Osteocyte (in vitro differentiated cells): Measurements from ENCODE around the gene INPP5D. TPM values are rescaled to one million over a fixed set of nuclear protein-coding genes. Genes with fewer than 3 reads are reported as not detected.

Experiments
- DNase-seq: peaks from one replicate; pipeline ENCODE4 v3.0.0; 2021; ENCODE audit warnings: mixed read lengths; ENCODE audit not compliant: unreplicated experiment; ENCODE audit errors: extremely low spot score
- H3K27ac Mint-ChIP-seq: one replicate; pipeline ENCODE4 v1.8.0; 2021; ENCODE audit warnings: mild to moderate bottlenecking, mixed read lengths; ENCODE audit not compliant: unreplicated experiment
- H3K27me3 Mint-ChIP-seq: one replicate; pipeline ENCODE4 v1.8.0; 2021; ENCODE audit warnings: mixed read lengths; ENCODE audit not compliant: unreplicated experiment
- H3K36me3 Mint-ChIP-seq: one replicate; pipeline ENCODE4 v1.8.0; 2021; ENCODE audit warnings: mixed read lengths; ENCODE audit not compliant: unreplicated experiment
- H3K4me1 Mint-ChIP-seq: one replicate; pipeline ENCODE4 v1.8.0; 2021; ENCODE audit warnings: mixed read lengths; ENCODE audit not compliant: unreplicated experiment
- H3K4me3 Mint-ChIP-seq: one replicate; pipeline ENCODE4 v1.8.0; 2021; ENCODE audit warnings: mild to moderate bottlenecking, moderate library complexity, mixed read lengths; ENCODE audit not compliant: unreplicated experiment
- H3K9me3 Mint-ChIP-seq: one replicate; pipeline ENCODE4 v1.8.0; 2021; ENCODE audit warnings: mixed read lengths; ENCODE audit not compliant: unreplicated experiment
- total RNA-seq: library from RNA; stranded (reverse); gene quantifications from 2 replicates; pipeline ENCODE4 v1.2.1, GENCODE V29; 2021
- TF ChIP-seq, protein P1 (sequence below): fragments of 200-600 bp; sonication (generic); IDR thresholded peaks from 2 replicates; pipeline ENCODE4 v1.5.0; 2021; ENCODE audit warnings: antibody characterized with exemption, mild to moderate bottlenecking, moderate library complexity

The INPP5D gene
- total RNA-seq, 1 donor from 2014 or later, result 0.40 TPM

DNA sequence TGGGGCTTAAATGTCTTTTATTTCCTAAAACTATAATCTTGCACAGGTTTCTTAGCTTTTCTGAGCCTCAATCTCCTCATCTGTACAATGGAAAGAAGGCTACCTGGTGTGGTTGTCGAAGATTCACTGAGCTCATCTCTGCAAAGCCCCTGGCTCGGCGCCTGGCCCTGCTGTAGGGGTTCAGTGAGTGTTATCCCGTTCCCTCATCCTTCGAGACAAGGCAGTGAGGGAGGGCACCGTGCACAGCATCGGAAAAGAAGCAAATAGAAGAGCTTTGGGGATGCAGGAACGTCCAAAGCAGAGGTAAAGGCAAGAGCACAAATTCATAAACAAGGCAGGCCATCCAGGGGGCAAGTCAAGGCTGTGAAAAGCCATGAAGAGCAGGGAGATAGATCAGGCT lies 150.1 kb downstream of the INPP5D start:
- no peaks in the 10 kb centered on the region for H3K27me3 Mint-ChIP-seq
- no peak overlapping the region for H3K4me3 Mint-ChIP-seq
- peaks cover 31% of the 10 kb centered on the region for H3K4me1 Mint-ChIP-seq
- H3K27ac Mint-ChIP-seq, result no peak overlapping the region
- H3K9me3 Mint-ChIP-seq, result no peaks in the 10 kb centered on the region
- TF ChIP-seq, protein P1, sequence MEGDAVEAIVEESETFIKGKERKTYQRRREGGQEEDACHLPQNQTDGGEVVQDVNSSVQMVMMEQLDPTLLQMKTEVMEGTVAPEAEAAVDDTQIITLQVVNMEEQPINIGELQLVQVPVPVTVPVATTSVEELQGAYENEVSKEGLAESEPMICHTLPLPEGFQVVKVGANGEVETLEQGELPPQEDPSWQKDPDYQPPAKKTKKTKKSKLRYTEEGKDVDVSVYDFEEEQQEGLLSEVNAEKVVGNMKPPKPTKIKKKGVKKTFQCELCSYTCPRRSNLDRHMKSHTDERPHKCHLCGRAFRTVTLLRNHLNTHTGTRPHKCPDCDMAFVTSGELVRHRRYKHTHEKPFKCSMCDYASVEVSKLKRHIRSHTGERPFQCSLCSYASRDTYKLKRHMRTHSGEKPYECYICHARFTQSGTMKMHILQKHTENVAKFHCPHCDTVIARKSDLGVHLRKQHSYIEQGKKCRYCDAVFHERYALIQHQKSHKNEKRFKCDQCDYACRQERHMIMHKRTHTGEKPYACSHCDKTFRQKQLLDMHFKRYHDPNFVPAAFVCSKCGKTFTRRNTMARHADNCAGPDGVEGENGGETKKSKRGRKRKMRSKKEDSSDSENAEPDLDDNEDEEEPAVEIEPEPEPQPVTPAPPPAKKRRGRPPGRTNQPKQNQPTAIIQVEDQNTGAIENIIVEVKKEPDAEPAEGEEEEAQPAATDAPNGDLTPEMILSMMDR, result no peak
- DNase-seq, result no peak
- H3K36me3 Mint-ChIP-seq, result no peaks in the 10 kb centered on the region

DNA sequence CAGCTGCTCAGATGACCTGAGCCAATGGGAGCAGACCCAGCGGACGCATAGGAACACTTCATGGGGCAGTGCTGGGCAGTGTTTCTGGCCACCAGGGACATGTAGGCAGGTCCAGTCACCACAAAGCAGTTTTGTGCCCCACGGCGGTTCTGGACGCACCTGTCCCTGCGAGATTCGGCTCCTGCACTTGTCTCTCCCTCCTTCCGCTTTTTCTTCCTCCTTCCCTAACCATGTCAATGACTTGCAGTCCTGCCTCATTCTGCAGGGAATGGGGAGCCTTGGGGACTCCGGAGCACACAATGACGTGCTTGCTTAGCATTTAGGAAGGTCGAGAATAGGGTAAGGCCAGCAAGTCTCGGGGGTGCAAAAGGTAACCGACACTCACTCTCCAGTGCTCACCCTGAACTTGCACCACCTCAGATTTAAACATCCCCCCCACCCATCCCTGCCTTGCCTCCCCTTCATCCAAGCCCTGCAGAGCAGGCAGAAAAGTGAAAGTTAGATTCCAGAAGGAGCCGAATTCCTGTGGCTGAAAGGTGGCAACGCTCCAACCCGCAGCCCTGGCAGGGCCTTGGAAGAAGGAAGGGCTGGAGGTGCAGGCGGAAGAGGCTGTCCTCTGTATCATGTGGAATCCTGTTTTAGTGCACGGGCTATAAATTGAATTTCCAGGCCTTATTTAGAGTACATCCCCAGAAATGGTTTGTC lies 150.9 kb downstream of the INPP5D start:
- H3K27ac Mint-ChIP-seq, result peak overlapping the region; percentile 72

DNA sequence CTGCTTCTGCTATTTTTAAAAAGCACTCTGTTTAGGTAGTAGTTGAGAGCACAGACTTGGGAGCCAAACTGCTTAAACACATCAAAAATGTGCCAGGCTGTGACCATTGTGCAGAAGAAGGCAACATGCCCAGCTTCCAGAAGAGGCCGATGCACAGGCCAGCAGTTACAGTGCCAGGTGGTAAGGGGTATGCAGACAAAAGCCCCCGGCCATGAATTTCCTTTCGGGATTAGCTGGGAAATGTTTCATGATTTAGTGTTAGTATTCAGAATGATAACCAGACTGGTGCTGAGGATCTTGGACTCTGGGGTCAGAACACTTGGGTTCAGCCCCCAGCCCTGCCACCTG lies 151.4 kb downstream of the INPP5D start:
- TF ChIP-seq, protein P1, result no peak
- H3K36me3 Mint-ChIP-seq, result no peaks in the 10 kb centered on the region
- peaks cover 31% of the 10 kb centered on the region for H3K4me1 Mint-ChIP-seq
- peak overlapping the region; percentile 72 for H3K27ac Mint-ChIP-seq
- H3K27me3 Mint-ChIP-seq, result no peaks in the 10 kb centered on the region
- H3K9me3 Mint-ChIP-seq, result no peaks in the 10 kb centered on the region
- no peak for DNase-seq
- H3K4me3 Mint-ChIP-seq, result no peak overlapping the region

More for the DNA sequence above, 150.9 kb downstream of the INPP5D start:
- TF ChIP-seq, protein P1, result no peak
- peaks cover 31% of the 10 kb centered on the region for H3K4me1 Mint-ChIP-seq
- no peak overlapping the region for H3K4me3 Mint-ChIP-seq
- peak; percentile 91 for DNase-seq
- H3K36me3 Mint-ChIP-seq, result no peaks in the 10 kb centered on the region
- H3K27me3 Mint-ChIP-seq, result no peaks in the 10 kb centered on the region
- no peaks in the 10 kb centered on the region for H3K9me3 Mint-ChIP-seq

DNA sequence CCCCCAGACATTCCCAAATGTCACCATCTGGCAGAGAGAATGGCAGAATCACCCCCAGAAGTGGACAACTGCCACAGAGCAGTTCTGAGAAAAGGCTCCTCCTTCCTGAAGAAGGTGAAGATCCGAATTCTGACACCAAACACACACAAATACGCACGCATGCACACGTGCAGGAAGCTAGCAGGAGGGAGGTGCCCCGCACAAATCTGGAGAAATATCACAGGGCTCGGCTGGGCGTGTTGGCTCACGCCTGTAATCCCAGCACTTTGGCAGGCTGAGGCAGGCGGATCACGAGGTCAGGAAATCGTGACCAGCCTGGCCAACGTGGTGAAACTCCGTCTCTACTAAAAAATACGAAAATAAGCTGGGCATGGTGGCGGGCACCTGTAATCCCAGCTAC lies 152.9 kb downstream of the INPP5D start:
- Mint-ChIP-seq H3K4me1 (peaks cover 31% of the 10 kb centered on the region), H3K4me3 (no peak overlapping the region), H3K36me3 (no peaks in the 10 kb centered on the region), H3K27me3 (no peaks in the 10 kb centered on the region), H3K27ac (no peak overlapping the region), H3K9me3 (no peaks in the 10 kb centered on the region)
- no peak for DNase-seq
- TF ChIP-seq, protein P1, result no peak

DNA sequence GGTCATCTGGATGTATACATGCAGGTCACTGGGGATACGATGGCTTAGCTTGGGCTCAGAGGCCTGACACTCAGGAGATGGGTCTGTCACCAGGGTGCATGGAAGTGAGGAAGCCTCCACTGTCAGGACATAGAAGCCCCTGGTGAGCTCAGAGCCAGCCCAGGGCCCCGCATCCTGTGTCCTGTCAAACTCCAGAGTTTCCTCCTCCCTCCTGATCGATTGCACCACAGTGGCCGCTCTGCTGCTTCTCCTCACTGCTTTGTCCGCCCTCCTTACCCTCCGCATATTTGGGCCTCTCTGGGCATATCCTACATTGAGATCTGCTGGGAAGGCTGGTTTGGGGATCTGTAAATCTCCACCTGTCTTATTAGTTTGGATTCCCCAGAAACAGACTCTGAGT lies 153.8 kb downstream of the INPP5D start:
- Mint-ChIP-seq H3K36me3 (no peaks in the 10 kb centered on the region), H3K4me1 (peaks cover 28% of the 10 kb centered on the region), H3K4me3 (no peak overlapping the region), H3K27ac (no peak overlapping the region), H3K9me3 (no peaks in the 10 kb centered on the region), H3K27me3 (no peaks in the 10 kb centered on the region)
- no peak for DNase-seq
- TF ChIP-seq, protein P1, result no peak
